Measurements from ENCODE around the gene STKLD1.

Gene STKLD1

GRCh38 chr9:133408042-133408441 is 31.9 kb downstream of the STKLD1 start:
- Histone ChIP-seq H3K9me3 (ENCODE audit: control insufficient read depth, insufficient read depth, low read depth, low read length) (no peaks in the 10 kb centered on the region), H3K4me3 (ENCODE audit: low read depth, low read length) (no peak overlapping the region), H3K36me3 (ENCODE audit: control insufficient read depth in 2 of 2, insufficient read depth in 1 of 2, low read length in 2 of 2) (peaks cover 5 to 95% of the 10 kb centered on the region in 2 experiments), H3K4me1 (ENCODE audit: control insufficient read depth, insufficient read depth, low read length) (no peaks in the 10 kb centered on the region), H3K27ac (ENCODE audit: extremely low read depth, low read depth, low read length) (no peak overlapping the region)
- TF ChIP-seq ZNF121 (tag by site-specific recombination; IDR thresholded peaks at IDR 0.05) (peak; percentile 82), ZEB2 (tag by site-specific recombination; IDR thresholded peaks at IDR 0.05) (no peak)
- POLR2A ChIA-PET: no interaction called here
- CTCF ChIA-PET: interaction anchor here (0.7 to 1.4 kb wide), 5 partner anchors 9 to 365 kb away, joined by 3 to 5 read pairs (median 4); no protein-coding TSS in a partner anchor

DNA sequence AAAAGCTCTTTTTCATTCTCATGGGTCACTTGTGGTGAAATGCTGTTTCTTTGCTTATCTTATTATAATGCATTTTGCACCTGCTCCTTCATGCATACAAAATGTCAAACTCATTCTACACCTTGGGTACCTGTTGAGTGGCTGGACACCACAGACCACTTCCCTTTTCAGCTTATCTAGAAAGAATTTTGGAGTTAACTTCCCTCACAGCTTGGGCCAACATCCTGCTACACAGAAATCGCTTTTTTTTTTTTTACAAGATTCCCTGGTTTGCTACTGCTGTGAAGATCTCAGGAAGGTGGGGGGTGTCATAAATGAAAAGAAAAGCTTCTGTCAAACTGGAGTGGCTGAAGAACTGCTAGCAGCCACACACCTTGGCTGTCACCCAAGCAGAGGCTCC is 39.0 kb downstream of the STKLD1 start:
- TF ChIP-seq SCRT2 (tag by site-specific recombination; IDR thresholded peaks at IDR 0.05) (peak; percentile 54), SCRT1 (tag by site-specific recombination; IDR thresholded peaks at IDR 0.05; ENCODE audit: borderline replicate concordance) (0 out of 2 replicates have a peak, but pooled peaks have one; percentile 29), OSR2 (tag by site-specific recombination; IDR thresholded peaks at IDR 0.05) (no peak)
- Histone ChIP-seq H3K4me1 (ENCODE audit: control insufficient read depth, insufficient read depth, low read length) (no peaks in the 10 kb centered on the region; the same call in 1 of the 2 replicates), H3K4me3 (ENCODE audit: low read depth, low read length) (no peak overlapping the region), H3K27ac (ENCODE audit: extremely low read depth, low read depth, low read length) (no peak overlapping the region), H3K36me3 (ENCODE audit: control insufficient read depth in 2 of 2, insufficient read depth in 1 of 2, low read length in 2 of 2) (peaks cover 7 to 65% of the 10 kb centered on the region in 2 experiments), H3K9me3 (ENCODE audit: control insufficient read depth, insufficient read depth, low read depth, low read length) (no peaks in the 10 kb centered on the region)
- POLR2A ChIA-PET: interaction anchor here (4.7 kb wide), 1 partner anchor 45 kb away, joined by 28 read pairs; the partner anchor contains the start of gene CACFD1
- CTCF ChIA-PET: interaction anchor here (0.7 to 3.5 kb wide), 6 partner anchors 10 to 582 kb away, joined by 3 to 20 read pairs (median 4); no protein-coding TSS in a partner anchor

DNA sequence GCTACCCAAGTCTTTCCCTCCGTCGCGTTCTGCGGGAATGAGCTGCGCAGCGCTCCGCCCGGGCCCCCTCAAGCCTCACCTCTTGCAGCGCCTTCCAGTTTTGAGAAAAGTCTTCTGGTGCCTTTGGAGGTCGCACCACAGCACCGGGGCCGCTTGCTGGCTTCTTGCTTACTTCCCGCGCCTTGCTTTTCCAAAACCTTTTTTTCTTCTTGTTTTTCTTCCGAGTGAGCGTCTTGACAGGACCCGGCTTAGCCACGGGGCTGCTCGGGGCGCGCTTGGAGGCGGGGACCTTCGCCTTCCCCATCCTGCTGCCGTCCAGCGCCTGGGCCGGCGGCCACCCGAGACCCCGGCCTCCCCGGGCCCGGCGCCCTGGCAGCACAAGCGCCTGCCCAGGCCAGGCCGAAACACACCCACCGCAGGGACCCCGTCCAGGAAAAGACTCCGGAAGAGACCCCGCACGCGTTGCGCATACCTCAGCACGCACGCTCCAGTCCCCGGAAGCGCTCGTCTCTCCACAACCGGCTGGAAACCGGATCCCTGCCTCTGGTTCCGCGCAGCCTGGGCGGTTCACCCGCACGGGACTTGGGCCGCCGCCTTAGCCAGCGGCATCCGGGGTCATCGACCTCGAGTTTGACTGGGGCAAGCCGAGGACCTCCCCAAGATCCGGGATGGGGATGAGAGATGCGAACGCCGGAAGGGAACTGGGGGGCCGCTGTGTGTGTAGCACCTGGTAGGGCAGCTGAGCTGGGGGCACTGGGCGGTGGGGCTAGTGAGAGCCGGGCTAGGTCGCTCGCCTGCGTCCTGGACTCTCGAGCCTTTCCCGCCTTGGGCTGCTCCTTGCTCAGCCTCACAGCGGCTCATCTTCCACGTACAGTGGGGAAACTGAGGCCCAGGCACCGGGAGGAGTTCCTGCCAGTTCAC is 41.6 kb downstream of the STKLD1 start, which contains the start of gene REXO4:
TSS of gene REXO4 (minus strand) at position 470 of the 921 bp plus-strand sequence. CDS start at position 304, 166 bp downstream.
- H3K9me3 ChIP-seq (ENCODE audit: control insufficient read depth, insufficient read depth, low read depth, low read length): no peaks in the 10 kb centered on the region
- H3K4me3 ChIP-seq (ENCODE audit: low read depth, low read length): peak within 1 kb of the TSS; percentile 63
- ChIA-PET CTCF (interaction anchor here (0.6 to 3.5 kb wide), 8 partner anchors 9 to 69 kb away, joined by 3 to 20 read pairs (median 5); no protein-coding TSS in a partner anchor), POLR2A (interaction anchor here (0.5 to 4.7 kb wide), 5 partner anchors 10 to 53 kb away, joined by 3 to 28 read pairs (median 3); partner anchors contain the start of gene CACFD1)
- peak within 1 kb of the TSS; percentile 77 for H3K27ac ChIP-seq (ENCODE audit: extremely low read depth, low read depth, low read length)
- no peaks in the 10 kb centered on the region; the same call in 1 of the 2 replicates for H3K4me1 ChIP-seq (ENCODE audit: control insufficient read depth, insufficient read depth, low read length)
- H3K36me3 ChIP-seq (ENCODE audit: control insufficient read depth in 2 of 2, insufficient read depth in 1 of 2, low read length in 2 of 2): peaks cover 7 to 40% of the 10 kb centered on the region in 2 experiments
- TF ChIP-seq ZNF76 (tag by site-specific recombination; IDR thresholded peaks at IDR 0.05; ENCODE audit: borderline replicate concordance, low read depth): peak; percentile 91
- no peak for TF ChIP-seq ZBTB44 (tag by site-specific recombination; IDR thresholded peaks at IDR 0.05)
- 0 out of 2 replicates have a peak, but pooled peaks have one; percentile 67 for TF ChIP-seq ZBTB7A (tag by site-specific recombination; IDR thresholded peaks at IDR 0.05; ENCODE audit: low read depth)
- no peak; the same call in 1 of the 2 replicates for TF ChIP-seq GFI1B (tag by site-specific recombination; IDR thresholded peaks at IDR 0.05)
- peak; percentile 75 for TF ChIP-seq ZBTB21 (tag by site-specific recombination; IDR thresholded peaks at IDR 0.05)
- TF ChIP-seq SP7 (tag by site-specific recombination; IDR thresholded peaks at IDR 0.05): peak; percentile 97
- no peak for TF ChIP-seq PRDM1 (tag by site-specific recombination; IDR thresholded peaks at IDR 0.05)
- TF ChIP-seq ZNF211 (tag by site-specific recombination; IDR thresholded peaks at IDR 0.05; ENCODE audit: low read depth): no peak
- TF ChIP-seq WT1 (tag by site-specific recombination; IDR thresholded peaks at IDR 0.05): peak; percentile 62; the same call in 1 of the 2 replicates
- no peak for TF ChIP-seq ZNF555 (tag by site-specific recombination; conservative IDR thresholded peaks at IDR 0.05)
- peak; percentile 87 for TF ChIP-seq SCRT2 (tag by site-specific recombination; IDR thresholded peaks at IDR 0.05)
- peak; percentile 79 for TF ChIP-seq IKZF3 (tag by site-specific recombination; IDR thresholded peaks at IDR 0.05)
- no peak for TF ChIP-seq ZNF792 (tag by site-specific recombination; IDR thresholded peaks at IDR 0.05)
- 0 out of 2 replicates have a peak, but pooled peaks have one; percentile 67 for TF ChIP-seq BCL11A (tag by site-specific recombination; IDR thresholded peaks at IDR 0.05; ENCODE audit: low read depth)
- no peak for TF ChIP-seq ZBTB49 (tag by site-specific recombination; IDR thresholded peaks at IDR 0.05; ENCODE audit: low read depth)
- TF ChIP-seq ZNF660 (tag by site-specific recombination; IDR thresholded peaks at IDR 0.05): peak; percentile 98
- 0 out of 2 replicates have a peak, but pooled peaks have one; percentile 57 for TF ChIP-seq MYNN (tag by site-specific recombination; IDR thresholded peaks at IDR 0.05; ENCODE audit: borderline replicate concordance)
- no peak for TF ChIP-seq ZNF16 (tag by site-specific recombination; IDR thresholded peaks at IDR 0.05; ENCODE audit: low read depth)
- peak; percentile 99 for TF ChIP-seq KLF8 (tag by site-specific recombination; IDR thresholded peaks at IDR 0.05)
- peak; percentile 94 for TF ChIP-seq YY2 (tag by site-specific recombination; IDR thresholded peaks at IDR 0.05)
